Endothelial cell of umbilical vein (primary cell): Measurements from ENCODE around the gene ABR. TPM values are rescaled to one million over a fixed set of nuclear protein-coding genes. Genes with fewer than 3 reads are reported as not detected.

Experiments
- BruUV-seq: library from RNA; stranded (reverse); fragments of 400-500 nt; replicated peaks from 2 replicates; lab custom pipeline; 2021; lab: Mats Ljungman, UMichigan
- CTCF ChIA-PET: fragments of 300-600, 350-600 bp; sonication (Branson Sonifier 250); formaldehyde crosslinking; loops from one replicate; lab custom pipeline; 2021; ENCODE audit warnings: antibody characterized with exemption, inconsistent platforms; lab: Charles Lee
- POLR2A ChIA-PET: fragments of 300-600, 350-600 bp; sonication (Branson Sonifier 250); formaldehyde crosslinking; loops from one replicate; lab custom pipeline; 2021; ENCODE audit warnings: antibody characterized with exemption, inconsistent platforms; lab: Charles Lee
- DNase-seq: peaks from one replicate; pipeline ENCODE4 v3.0.0-alpha.2; 2011; ENCODE audit warnings: low read depth, low spot score
- FAIRE-seq: peaks from 2 replicates; lab custom pipeline; 2011; peaks lifted over from hg19 to GRCh38; lab: Jason Lieb, UNC
- H2AFZ ChIP-seq: 2 replicates; pipeline ENCODE4 v1.6.0; 2012; ENCODE audit warnings: low read depth, low read length, control low read depth, inconsistent platforms
- H3K27ac ChIP-seq: 2 replicates; pipeline ENCODE4 v1.5.1; 2011; ENCODE audit warnings: low read depth, mild to moderate bottlenecking, control low read depth, low read length, moderate library complexity; ENCODE audit not compliant: insufficient read depth
- H3K27me3 ChIP-seq, 2 experiments: 2 replicates each; pipeline versions ENCODE4 v1.6.0 to v1.6.1; 2011; ENCODE audit warnings: low read length in 2 of 2, mixed read lengths in 1 of 2; ENCODE audit not compliant: control insufficient read depth in 2 of 2, insufficient read depth in 2 of 2
- H3K36me3 ChIP-seq, 2 experiments: 2 replicates in 1 of 2; 3 replicates in 1 of 2; pipeline ENCODE4 v1.5.1; 2011; ENCODE audit warnings: low read length in 2 of 2, mild to moderate bottlenecking in 1 of 2, moderate library complexity in 1 of 2; ENCODE audit not compliant: control insufficient read depth in 2 of 2, insufficient read depth in 2 of 2; ENCODE audit errors: extremely low read depth in 1 of 2
- H3K4me1 ChIP-seq: 3 replicates; pipeline ENCODE4 v1.5.1; 2011; ENCODE audit warnings: mild to moderate bottlenecking, low read length; ENCODE audit not compliant: control insufficient read depth, insufficient read depth; ENCODE audit errors: extremely low read depth
- H3K4me2 ChIP-seq: 2 replicates; pipeline ENCODE4 v1.6.1; 2011; ENCODE audit warnings: low read length, control low read depth, mixed read lengths; ENCODE audit not compliant: insufficient read depth
- H3K4me3 ChIP-seq, 3 experiments: fragments of 200-600 bp in 1 of 3; sonication (generic), shearing (Covaris generic) in 1 of 3; replicated peaks in 1 of 3; 2 replicates each; pipeline ENCODE4 v1.5.1; 2011 to 2016; ENCODE audit warnings: control low read depth in 3 of 3, low read length in 3 of 3, mild to moderate bottlenecking in 2 of 3, inconsistent platforms in 1 of 3, low read depth in 1 of 3, moderate library complexity in 1 of 3; ENCODE audit not compliant: insufficient read depth in 1 of 3
- H3K79me2 ChIP-seq: 2 replicates; pipeline ENCODE4 v1.6.0; 2012; ENCODE audit warnings: low read length, inconsistent platforms; ENCODE audit not compliant: control insufficient read depth, insufficient read depth
- H3K9ac ChIP-seq: replicated peaks from 2 replicates; pipeline ENCODE3; 2011; ENCODE audit warnings: low read length, control low read depth; ENCODE audit not compliant: insufficient read depth; ENCODE audit errors: extremely low read depth
- H3K9me1 ChIP-seq: replicated peaks from 3 replicates; pipeline ENCODE4 v1.6.0; 2011; ENCODE audit warnings: mild to moderate bottlenecking, low read length; ENCODE audit not compliant: control insufficient read depth, insufficient read depth; ENCODE audit errors: extremely low read depth
- H3K9me3 ChIP-seq: replicated peaks from 2 replicates; pipeline ENCODE4 v1.5.1; 2012; ENCODE audit warnings: low read length, inconsistent platforms; ENCODE audit not compliant: control insufficient read depth, insufficient read depth
- H4K20me1 ChIP-seq: replicated peaks from 2 replicates; pipeline ENCODE3; 2011; ENCODE audit warnings: mild to moderate bottlenecking, low read length; ENCODE audit not compliant: control insufficient read depth, insufficient read depth; ENCODE audit errors: extremely low read depth
- CTCF ChIP-seq, 2 donors: IDR thresholded peaks; 1 replicate in 1 of 2; 2 replicates in 1 of 2; pipeline ENCODE4 v1.5.1; 2011; ENCODE audit warnings: low read length in 2 of 2, mild to moderate bottlenecking in 2 of 2, moderate library complexity in 2 of 2, control low read depth in 1 of 2, inconsistent platforms in 1 of 2, low read depth in 1 of 2; ENCODE audit not compliant: insufficient read depth in 1 of 2; ENCODE audit errors: extremely low read depth in 1 of 2
- EZH2 ChIP-seq: IDR thresholded peaks from 2 replicates; pipeline ENCODE4 v1.6.1; 2012; ENCODE audit warnings: borderline replicate concordance, low read depth, mild to moderate bottlenecking, moderate library complexity, low read length, inconsistent platforms; ENCODE audit not compliant: severe bottlenecking
- FOS ChIP-seq: IDR thresholded peaks from 2 replicates; pipeline ENCODE4 v1.6.1; 2011; ENCODE audit warnings: mild to moderate bottlenecking, low read length, moderate library complexity, borderline replicate concordance; ENCODE audit not compliant: insufficient read depth
- GATA2 ChIP-seq: IDR thresholded peaks from 2 replicates; pipeline ENCODE4 v1.7.0; 2011; ENCODE audit warnings: low read depth, mild to moderate bottlenecking, moderate library complexity, mixed read lengths, low read length; ENCODE audit not compliant: insufficient read length, insufficient read depth
- JUN ChIP-seq: IDR thresholded peaks from 2 replicates; pipeline ENCODE4 v1.6.1; 2011; ENCODE audit warnings: borderline replicate concordance, low read depth; ENCODE audit not compliant: insufficient read length, insufficient read depth
- MAX ChIP-seq: IDR thresholded peaks from 2 replicates; pipeline ENCODE4 v1.6.1; 2011; ENCODE audit not compliant: insufficient read depth, insufficient read length
- MYC ChIP-seq: IDR thresholded peaks from one replicate; pipeline ENCODE4 v1.6.1; 2011; ENCODE audit warnings: mild to moderate bottlenecking, low read depth, low read length
- POLR2A ChIP-seq: IDR thresholded peaks from 2 replicates; pipeline ENCODE4 v1.6.1; 2012; ENCODE audit warnings: low read depth, mild to moderate bottlenecking, control low read depth, low read length
- POLR2AphosphoS5 ChIP-seq: IDR thresholded peaks from 2 replicates; pipeline ENCODE4 v1.6.1; 2012; ENCODE audit warnings: low read depth, mild to moderate bottlenecking, control low read depth, low read length, moderate library complexity; ENCODE audit not compliant: insufficient read depth
- dilution Hi-C: fragments of 300-500 bp; cut with MboI; formaldehyde crosslinking; loops from one replicate; pipeline ENCODE4 v1.15.0; 2019; ENCODE audit warnings: low sequenced_read_pairs; ENCODE audit not compliant: extremely low pct_ligation_motif_present
- intact Hi-C: fragments of 100-400 bp; cut with micrococcal nuclease; formaldehyde crosslinking; loops from one replicate; pipeline ENCODE4 v1.10.0; 2022
- polyA plus RNA-seq, 4 experiments: library from polyadenylated mRNA; depleted of rRNA in 3 of 4; stranded (reverse) in 3 of 4; unstranded in 1 of 4; fragments of >200 nt; gene quantifications; 2 replicates each; pipeline versions ENCODE4 v1.2.1 to v1.2.3, GENCODE V29; 2011 to 2012; ENCODE audit warnings: missing spikeins in 1 of 4
- total RNA-seq: library from RNA; stranded (reverse); gene quantifications from 2 replicates; pipeline ENCODE4 v1.2.3, GENCODE V29; 2021

The ABR gene
- total and polyA plus RNA-seq, 2 donors (not counting 3 experiments of a cell fraction or from before 2014, with no cell fraction given) = 83.5 to 96.8 TPM

GRCh38 chr17:1166276-1166675, 13.5 kb downstream of the ABR start:
- no TSS peak for BruUV-seq

More at GRCh38 chr17:1166276-1166675, 13.5 kb downstream of the ABR start:
- intact Hi-C loops = no loop called here
- dilution Hi-C loops = no loop called here
- Histone ChIP-seq H3K4me1 (peaks cover 14% of the 10 kb centered on the region), H4K20me1 (no peaks in the 10 kb centered on the region), H3K4me2 (no peak overlapping the region), H2AFZ (no peak overlapping the region), H3K79me2 (no peaks in the 10 kb centered on the region), H3K36me3 (no peaks in the 10 kb centered on the region), H3K27ac (no peak overlapping the region), H3K4me3 (no peak overlapping the region), H3K9me3 (no peaks in the 10 kb centered on the region), H3K9me1 (no peaks in the 10 kb centered on the region), H3K27me3 (no peaks in the 10 kb centered on the region), H3K9ac (no peak overlapping the region)
- ChIA-PET POLR2A (no interaction called here), CTCF (interaction anchor here (1.4 to 3.9 kb wide), 6 partner anchors 12 to 110 kb away, joined by 3 to 47 read pairs (median 12); no protein-coding TSS in a partner anchor)
- DNase-seq = no peak
- TF ChIP-seq JUN = no peak
- no peak for TF ChIP-seq EZH2
- TF ChIP-seq MAX = no peak
- no peak for TF ChIP-seq POLR2AphosphoS5
- TF ChIP-seq POLR2A = no peak
- TF ChIP-seq GATA2 = no peak
- TF ChIP-seq FOS = no peak
- TF ChIP-seq MYC = no peak
- no peak for TF ChIP-seq CTCF (IDR thresholded peaks at IDR 0.05; ENCODE audit: extremely low read depth in 1 of 2, insufficient read depth in 1 of 2, low read depth in 1 of 2, low read length in 2 of 2)
- FAIRE-seq = no peak
